H9 (cell line): ENCODE data around the gene MTCH1. TPM values are rescaled to one million over a fixed set of nuclear protein-coding genes. Genes with fewer than 3 reads are reported as not detected.

ENCODE experiments used
- DNase-seq: peaks from one replicate; pipeline ENCODE4 v3.0.0-alpha.2; 2017
- H2AFZ ChIP-seq: one replicate; pipeline ENCODE4 v1.6.1; 2013; ENCODE audit warnings: mild to moderate bottlenecking, low read length, control low read depth, moderate library complexity
- H2AK5ac ChIP-seq: 2 replicates; pipeline ENCODE4 v1.6.1; 2013; ENCODE audit warnings: low read length, control low read depth, mixed read lengths; ENCODE audit not compliant: insufficient read length
- H2BK120ac ChIP-seq: one replicate; pipeline ENCODE4 v1.6.1; 2013; ENCODE audit warnings: low read depth, mild to moderate bottlenecking, low read length, control low read depth, inconsistent platforms; ENCODE audit not compliant: poor library complexity, severe bottlenecking
- H2BK12ac ChIP-seq: 2 replicates; pipeline ENCODE4 v1.6.1; 2013; ENCODE audit warnings: low read length, control low read depth, mixed read lengths, low read depth; ENCODE audit not compliant: insufficient read length
- H2BK15ac ChIP-seq: 2 replicates; pipeline ENCODE4 v1.6.1; 2013; ENCODE audit warnings: low read depth, low read length, control low read depth
- H2BK20ac ChIP-seq: one replicate; pipeline ENCODE4 v1.6.1; 2013; ENCODE audit warnings: low read depth, mild to moderate bottlenecking, low read length, control low read depth, inconsistent platforms; ENCODE audit not compliant: poor library complexity, severe bottlenecking
- H2BK5ac ChIP-seq: 2 replicates; pipeline ENCODE4 v1.6.1; 2013; ENCODE audit warnings: low read length, control low read depth, mixed read lengths; ENCODE audit not compliant: insufficient read length
- H3K14ac ChIP-seq: 2 replicates; pipeline ENCODE4 v1.6.1; 2013; ENCODE audit warnings: low read length, control low read depth; ENCODE audit not compliant: insufficient read depth
- H3K18ac ChIP-seq: 2 replicates; pipeline ENCODE4 v1.6.1; 2013; ENCODE audit warnings: low read depth, mild to moderate bottlenecking, mixed read lengths, low read length, control low read depth; ENCODE audit not compliant: insufficient read length
- H3K23ac ChIP-seq: 2 replicates; pipeline ENCODE4 v1.6.1; 2013; ENCODE audit warnings: low read length, control low read depth, mixed read lengths, low read depth; ENCODE audit not compliant: insufficient read length
- H3K23me2 ChIP-seq: 2 replicates; pipeline ENCODE4 v1.6.1; 2013; ENCODE audit warnings: low read depth, mild to moderate bottlenecking, mixed read lengths, low read length, control low read depth; ENCODE audit not compliant: insufficient read length, poor library complexity, severe bottlenecking
- H3K27ac ChIP-seq: 2 replicates; pipeline ENCODE4 v1.5.1; 2013; ENCODE audit warnings: low read length, control low read depth, mixed read lengths, low read depth; ENCODE audit not compliant: insufficient read length
- H3K27me3 ChIP-seq: 2 replicates; pipeline ENCODE4 v1.6.1; 2013; ENCODE audit warnings: low read length, control low read depth, inconsistent platforms; ENCODE audit not compliant: insufficient read depth
- H3K4ac ChIP-seq: 2 replicates; pipeline ENCODE4 v1.6.1; 2013; ENCODE audit warnings: low read depth, mild to moderate bottlenecking, control low read depth, inconsistent platforms, low read length, moderate library complexity
- H3K4me1 ChIP-seq: 2 replicates; pipeline ENCODE4 v1.6.1; 2013; ENCODE audit warnings: low read length, control low read depth, inconsistent platforms; ENCODE audit not compliant: insufficient read depth
- H3K4me2 ChIP-seq: 2 replicates; pipeline ENCODE4 v1.6.1; 2013; ENCODE audit warnings: low read length, control low read depth, mixed read lengths; ENCODE audit not compliant: insufficient read length, insufficient read depth
- H3K56ac ChIP-seq: 2 replicates; pipeline ENCODE4 v1.6.1; 2013; ENCODE audit warnings: low read depth, mild to moderate bottlenecking, mixed read lengths, low read length, control low read depth; ENCODE audit not compliant: insufficient read length
- H3K79me1 ChIP-seq: 2 replicates; pipeline ENCODE4 v1.6.1; 2013; ENCODE audit warnings: low read depth, mild to moderate bottlenecking, moderate library complexity, low read length, control low read depth, inconsistent platforms; ENCODE audit not compliant: insufficient read depth, poor library complexity, severe bottlenecking
- H3K79me2 ChIP-seq: 2 replicates; pipeline ENCODE4 v1.6.1; 2013; ENCODE audit warnings: low read length, control low read depth, inconsistent platforms; ENCODE audit not compliant: insufficient read depth
- H3K9ac ChIP-seq: 2 replicates; pipeline ENCODE4 v1.6.1; 2013; ENCODE audit warnings: low read length, control low read depth, mixed read lengths; ENCODE audit not compliant: insufficient read length; ENCODE audit errors: extremely low read depth
- H3K9me3 ChIP-seq: one replicate; pipeline ENCODE4 v1.6.1; 2013; ENCODE audit warnings: low read depth, low read length, inconsistent platforms; ENCODE audit not compliant: control insufficient read depth
- H3T11ph ChIP-seq: one replicate; pipeline ENCODE4 v1.6.1; 2013; ENCODE audit warnings: mild to moderate bottlenecking, low read length, control low read depth, inconsistent platforms
- H4K20me1 ChIP-seq: one replicate; pipeline ENCODE4 v1.6.1; 2013; ENCODE audit not compliant: control insufficient read depth, insufficient read length, insufficient read depth
- H4K5ac ChIP-seq: 2 replicates; pipeline ENCODE4 v1.6.1; 2013; ENCODE audit warnings: low read depth, mild to moderate bottlenecking, mixed read lengths, low read length, control low read depth; ENCODE audit not compliant: insufficient read length
- H4K8ac ChIP-seq: replicated peaks from 2 replicates; pipeline ENCODE4 v1.6.1; 2013; ENCODE audit warnings: low read length, control low read depth, mixed read lengths, low read depth; ENCODE audit not compliant: insufficient read length
- H4K91ac ChIP-seq: 2 replicates; pipeline ENCODE4 v1.6.1; 2013; ENCODE audit warnings: low read depth, mild to moderate bottlenecking, moderate library complexity, mixed read lengths, low read length, control low read depth; ENCODE audit not compliant: insufficient read length
- H3K27ac Mint-ChIP-seq, 3 experiments: 2 replicates in 2 of 3; 3 replicates in 1 of 3; pipeline ENCODE4 v1.8.0; 2020 to 2021; ENCODE audit warnings: mixed read lengths in 3 of 3, mild to moderate bottlenecking in 1 of 3, moderate library complexity in 1 of 3
- H3K27me3 Mint-ChIP-seq: 2 replicates; pipeline ENCODE4 v1.8.0; 2021; ENCODE audit warnings: low read depth, mild to moderate bottlenecking, moderate library complexity, mixed read lengths
- H3K36me3 Mint-ChIP-seq, 3 experiments: 2 replicates in 2 of 3; 3 replicates in 1 of 3; pipeline ENCODE4 v1.8.0; 2020 to 2021; ENCODE audit warnings: low read depth in 3 of 3, mixed read lengths in 3 of 3; ENCODE audit not compliant: insufficient read depth in 1 of 3
- H3K4me1 Mint-ChIP-seq, 2 experiments: 2 replicates each; pipeline ENCODE4 v1.8.0; 2020; ENCODE audit warnings: mixed read lengths in 2 of 2
- H3K4me3 Mint-ChIP-seq, 2 experiments: 2 replicates in 1 of 2; 3 replicates in 1 of 2; pipeline ENCODE4 v1.8.0; 2020 to 2021; ENCODE audit warnings: mild to moderate bottlenecking in 2 of 2, mixed read lengths in 2 of 2, moderate library complexity in 1 of 2
- H3K9me3 Mint-ChIP-seq, 2 experiments: 2 replicates in 1 of 2; 3 replicates in 1 of 2; pipeline ENCODE4 v1.8.0; 2020; ENCODE audit warnings: mild to moderate bottlenecking in 2 of 2, mixed read lengths in 2 of 2, moderate library complexity in 1 of 2
- WGBS: extraction: QIAGEN DNeasy Blood & Tissue Kit; methylation state at CpG from one replicate; pipeline ENCODE4 v1.1.7; 2013; ENCODE audit warnings: missing lambda C conversion rate, low lambda C conversion rate, mixed read lengths; ENCODE audit not compliant: insufficient read length; ENCODE audit errors: extremely low coverage; 5-methylcytosine and 5-hydroxymethylcytosine counted together
- total RNA-seq: library from RNA; stranded (reverse); gene quantifications from 2 replicates; pipeline ENCODE4 v1.2.1, GENCODE V29; 2021
- TF ChIP-seq, protein P1 (sequence below): fragments of 200-600 bp; sonication (generic); conservative IDR thresholded peaks from 3 replicates; pipeline ENCODE4 v1.8.0; 2021; ENCODE audit warnings: antibody characterized with exemption, mild to moderate bottlenecking

Gene MTCH1
- total RNA-seq, 1 experiment from 2014 or later: 200 TPM

DNA sequence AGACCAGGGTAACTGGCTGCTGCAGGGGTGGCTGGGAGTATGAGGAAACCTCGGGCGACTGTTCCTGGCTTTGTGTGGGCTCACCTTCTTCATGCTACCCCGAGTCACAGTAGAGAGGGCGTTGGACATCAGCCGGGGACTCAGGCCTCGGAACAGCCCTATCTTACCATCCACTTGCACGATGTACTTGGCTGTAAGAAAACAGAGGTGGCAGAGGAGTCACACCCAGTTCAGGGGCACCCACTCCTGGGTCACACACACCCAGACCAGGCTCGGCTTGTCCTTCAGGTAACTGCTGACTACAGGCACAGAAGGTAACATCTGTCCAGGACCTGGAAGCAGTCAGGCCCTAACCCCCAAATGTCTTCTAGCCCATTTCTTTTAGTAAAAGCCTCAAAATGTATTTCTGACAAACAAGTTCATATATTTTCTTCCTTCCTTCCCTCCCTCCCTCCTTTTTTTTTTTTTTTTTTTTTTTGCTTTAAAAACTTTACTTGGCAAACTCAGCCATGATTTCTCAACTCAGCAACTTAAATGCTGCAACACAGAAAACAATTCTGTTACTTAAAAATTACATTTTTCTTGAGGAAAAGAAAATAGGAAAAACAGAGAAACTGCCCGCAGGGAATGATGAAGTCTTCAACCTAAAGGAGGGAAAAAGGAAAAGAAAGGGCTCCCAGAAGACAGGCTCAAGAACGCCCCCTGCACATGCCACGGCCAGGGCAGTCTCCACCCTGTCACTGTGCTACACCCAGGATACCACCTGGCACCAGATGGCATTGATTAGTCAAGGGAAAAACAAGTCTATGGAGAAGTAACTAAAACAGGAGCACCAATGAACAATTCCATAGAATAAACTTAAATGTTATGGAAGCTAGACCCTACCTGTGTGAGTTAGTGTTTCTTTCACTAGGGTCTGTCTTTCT, 7.3 kb downstream of the MTCH1 start:
- Histone ChIP-seq H3K18ac (no peak overlapping the region), H3K23me2 (no peaks in the 10 kb centered on the region), H3K4me2 (no peak overlapping the region), H3K79me1 (peaks cover 3% of the 10 kb centered on the region), H2AFZ (no peak overlapping the region), H2BK5ac (no peak overlapping the region), H2AK5ac (no peak overlapping the region), H2BK20ac (no peak overlapping the region), H3K27ac (no peak overlapping the region), H2BK120ac (no peak overlapping the region), H2BK15ac (no peak overlapping the region), H3K27me3 (no peaks in the 10 kb centered on the region), H4K20me1 (no peaks in the 10 kb centered on the region), H2BK12ac (no peak overlapping the region), H3K9ac (no peak overlapping the region), H4K8ac (no peak overlapping the region), H3K4me1 (peaks cover 5% of the 10 kb centered on the region; the same call in 1 of the 2 replicates), H4K5ac (no peak overlapping the region), H3K4ac (no peak overlapping the region), H3K23ac (no peak overlapping the region), H3K14ac (no peak overlapping the region), H3K56ac (no peak overlapping the region), H3K9me3 (no peaks in the 10 kb centered on the region), H3T11ph (no peak overlapping the region), H3K79me2 (peaks cover 30% of the 10 kb centered on the region; the same call in 1 of the 2 replicates), H4K91ac (no peak overlapping the region)
- no CpG with 5 or more reads among the region's 11 CpGs for WGBS
- DNase-seq: no peak
- H3K27me3 Mint-ChIP-seq: no peaks in the 10 kb centered on the region
- no peak overlapping the region for H3K4me3 Mint-ChIP-seq
- H3K36me3 Mint-ChIP-seq: peaks cover 47 to 64% (median 57%) of the 10 kb centered on the region in 3 experiments; a peak in 6 of 7 replicates
- peak overlapping the region in 1 of 3 experiments; percentile 28; a peak in 2 of 7 replicates for H3K27ac Mint-ChIP-seq
- TF ChIP-seq, protein P1, sequence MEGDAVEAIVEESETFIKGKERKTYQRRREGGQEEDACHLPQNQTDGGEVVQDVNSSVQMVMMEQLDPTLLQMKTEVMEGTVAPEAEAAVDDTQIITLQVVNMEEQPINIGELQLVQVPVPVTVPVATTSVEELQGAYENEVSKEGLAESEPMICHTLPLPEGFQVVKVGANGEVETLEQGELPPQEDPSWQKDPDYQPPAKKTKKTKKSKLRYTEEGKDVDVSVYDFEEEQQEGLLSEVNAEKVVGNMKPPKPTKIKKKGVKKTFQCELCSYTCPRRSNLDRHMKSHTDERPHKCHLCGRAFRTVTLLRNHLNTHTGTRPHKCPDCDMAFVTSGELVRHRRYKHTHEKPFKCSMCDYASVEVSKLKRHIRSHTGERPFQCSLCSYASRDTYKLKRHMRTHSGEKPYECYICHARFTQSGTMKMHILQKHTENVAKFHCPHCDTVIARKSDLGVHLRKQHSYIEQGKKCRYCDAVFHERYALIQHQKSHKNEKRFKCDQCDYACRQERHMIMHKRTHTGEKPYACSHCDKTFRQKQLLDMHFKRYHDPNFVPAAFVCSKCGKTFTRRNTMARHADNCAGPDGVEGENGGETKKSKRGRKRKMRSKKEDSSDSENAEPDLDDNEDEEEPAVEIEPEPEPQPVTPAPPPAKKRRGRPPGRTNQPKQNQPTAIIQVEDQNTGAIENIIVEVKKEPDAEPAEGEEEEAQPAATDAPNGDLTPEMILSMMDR: no peak
- no peaks in the 10 kb centered on the region for H3K9me3 Mint-ChIP-seq
- peaks cover 25 to 28% of the 10 kb centered on the region in 2 experiments for H3K4me1 Mint-ChIP-seq
